ENCODE data around the gene LRRC25. TPM values are rescaled to one million over a fixed set of nuclear protein-coding genes. Genes with fewer than 3 reads are reported as not detected.
"Not testable (repeated sequence)": the region's sequence is repeated elsewhere in the genome, so short reads cannot be mapped to it uniquely, and the experiment has no call there.

Gene LRRC25
- total RNA-seq, 1 experiment from 2014 or later = not detected

DNA sequence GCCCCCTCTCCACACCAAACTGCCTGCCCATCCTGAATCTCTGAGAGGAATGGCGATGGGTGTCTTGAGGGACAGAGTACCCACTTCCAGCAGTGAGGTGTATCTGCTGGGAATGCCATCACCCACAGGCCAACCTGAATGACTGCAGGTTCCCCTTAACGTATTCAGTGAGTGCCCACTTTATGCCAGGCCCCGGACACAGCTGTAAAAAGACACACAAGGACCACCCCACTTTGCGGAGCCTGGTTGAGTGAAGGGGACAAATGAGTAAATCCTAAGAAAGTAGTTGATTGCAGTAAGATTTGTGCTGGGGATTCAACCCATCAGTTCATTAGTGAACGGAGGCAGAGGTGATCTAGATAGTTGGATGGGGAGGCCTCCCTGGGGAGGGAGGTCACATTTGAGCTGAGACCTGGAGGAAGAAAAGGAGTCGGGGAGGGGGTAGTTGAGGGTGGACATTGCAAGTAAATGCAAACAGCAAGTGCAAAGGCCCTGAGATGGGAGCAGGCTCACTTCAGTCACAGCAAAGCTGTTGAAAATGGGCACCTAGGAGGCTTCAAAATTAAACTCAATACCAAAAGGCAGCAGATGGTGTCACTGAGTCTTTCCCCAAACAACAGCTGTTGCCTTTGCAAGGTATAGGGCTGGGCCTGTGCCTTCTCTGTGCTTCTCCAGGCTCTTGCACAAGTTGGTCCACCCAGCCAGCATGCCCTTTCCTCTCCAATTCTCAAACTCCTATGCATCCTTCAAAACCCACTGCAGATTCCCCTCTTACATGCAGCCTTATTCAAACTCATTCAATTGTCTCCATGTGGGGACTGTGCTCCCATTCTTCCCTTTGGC lies 7.1 kb downstream of the LRRC25 start:
- in situ Hi-C loops (cut with HindIII; ENCODE audit: low pct_unique_long_range_greater_than_20kb, low sequenced_read_pairs) = no loop called here
- peak; percentile 62 for DNase-seq (ENCODE audit: low read depth)

GRCh38 chr19:18389726-18390064 lies 7.7 kb downstream of the LRRC25 start:
- no peak for DNase-seq (ENCODE audit: low read depth)
- in situ Hi-C loops (cut with HindIII; ENCODE audit: low pct_unique_long_range_greater_than_20kb, low sequenced_read_pairs) = no loop called here

GRCh38 chr19:18388960-18389725 lies 8.3 kb downstream of the LRRC25 start:
- in situ Hi-C loops (cut with HindIII; ENCODE audit: low pct_unique_long_range_greater_than_20kb, low sequenced_read_pairs) = no loop called here
- DNase-seq (ENCODE audit: low read depth) = no peak

GRCh38 chr19:18388100-18388959 lies 9.1 kb downstream of the LRRC25 start:
- in situ Hi-C loops (cut with HindIII; ENCODE audit: low pct_unique_long_range_greater_than_20kb, low sequenced_read_pairs) = no loop called here
- DNase-seq (ENCODE audit: low read depth) = peak; percentile 89

- peak; percentile 58 for DNase-seq (ENCODE audit: low read depth)
Measured at GRCh38 chr19:18386543-18387271, 10.7 kb downstream of the LRRC25 start.

GRCh38 chr19:18385675-18386542 lies 11.5 kb downstream of the LRRC25 start, which contains the start of gene GDF15:
GDF15 (plus strand) TSS chr19:18386158; CDS start chr19:18386190, 32 bp downstream.
- in situ Hi-C loops (cut with HindIII; ENCODE audit: low pct_unique_long_range_greater_than_20kb, low sequenced_read_pairs) = no loop called here
- peak; percentile 97 for DNase-seq (ENCODE audit: low read depth)

More at GRCh38 chr19:18386543-18387271, 10.7 kb downstream of the LRRC25 start:
- in situ Hi-C loops (cut with HindIII; ENCODE audit: low pct_unique_long_range_greater_than_20kb, low sequenced_read_pairs) = no loop called here

- in situ Hi-C loops (cut with HindIII; ENCODE audit: low pct_unique_long_range_greater_than_20kb, low sequenced_read_pairs) = no loop called here
- no peak for DNase-seq (ENCODE audit: low read depth)
Measured at GRCh38 chr19:18385359-18385674, 12.1 kb downstream of the LRRC25 start.

DNA sequence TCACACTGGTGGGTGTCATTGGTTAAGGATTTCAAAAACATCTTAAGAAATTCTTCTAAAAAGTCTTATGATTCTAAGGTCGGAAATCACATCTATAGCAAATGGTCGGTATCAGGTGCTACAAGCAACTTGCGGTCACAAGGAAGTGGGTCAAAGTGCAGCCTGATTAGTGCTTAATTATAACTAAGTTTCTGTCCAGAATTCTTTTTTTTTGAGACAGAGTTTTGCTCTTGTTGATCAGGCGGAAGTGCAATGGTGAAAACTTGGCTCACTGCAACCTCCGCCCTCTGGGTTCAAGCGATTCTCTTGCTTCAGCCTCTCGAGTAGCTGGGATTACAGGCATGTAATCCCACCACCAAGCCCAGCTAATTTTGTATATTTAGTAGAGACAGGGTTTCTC lies 12.6 kb downstream of the LRRC25 start:
- in situ Hi-C loops (cut with HindIII; ENCODE audit: low pct_unique_long_range_greater_than_20kb, low sequenced_read_pairs) = no loop called here

DNA sequence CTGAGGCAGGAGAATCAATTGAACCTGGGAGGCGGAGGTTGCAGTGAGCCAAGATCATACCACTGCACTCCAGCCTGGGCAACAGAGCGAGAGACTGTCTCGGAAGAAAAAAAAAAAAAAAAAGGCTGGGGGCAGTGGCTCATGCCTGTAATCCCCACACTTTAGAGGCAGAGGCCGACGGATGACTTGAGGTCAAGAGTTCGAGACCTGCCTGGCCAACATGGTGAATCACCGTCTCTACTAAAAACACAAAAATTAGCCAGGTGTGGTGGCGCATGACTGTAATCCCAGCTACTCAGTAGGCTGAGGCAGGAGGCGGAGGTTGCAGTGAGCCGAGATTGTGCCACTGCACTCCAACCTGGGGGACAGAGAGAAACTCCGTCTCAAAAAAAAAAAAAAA lies 13.8 kb downstream of the LRRC25 start:
- in situ Hi-C loops (cut with HindIII; ENCODE audit: low pct_unique_long_range_greater_than_20kb, low sequenced_read_pairs) = not testable (repeated sequence)
- DNase-seq (ENCODE audit: low read depth) = peak; percentile 84

More for the DNA sequence above, 12.6 kb downstream of the LRRC25 start:
- DNase-seq (ENCODE audit: low read depth) = no peak

DNA sequence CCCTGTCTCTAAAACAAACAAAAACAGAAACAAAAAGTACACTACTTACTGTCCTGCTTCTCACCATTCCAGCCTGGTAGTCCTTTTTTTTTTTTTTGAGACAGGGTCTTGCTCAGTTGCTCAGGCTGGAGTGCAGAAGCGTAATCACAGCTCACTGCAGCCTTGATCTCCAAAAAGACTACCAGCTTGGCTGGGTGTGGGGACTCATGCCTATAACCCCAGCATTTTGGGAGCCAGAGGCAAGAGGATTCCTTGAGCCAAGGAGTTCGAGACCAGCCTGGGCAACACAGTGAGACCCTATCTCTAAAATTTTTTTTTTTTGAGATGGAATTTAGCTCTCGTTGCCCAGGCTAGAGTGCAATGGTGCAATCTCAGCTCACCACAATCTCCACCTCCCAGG lies 16.6 kb downstream of the LRRC25 start:
- no peak for DNase-seq (ENCODE audit: low read depth)
- in situ Hi-C loops (cut with HindIII; ENCODE audit: low pct_unique_long_range_greater_than_20kb, low sequenced_read_pairs) = no loop called here

DNA sequence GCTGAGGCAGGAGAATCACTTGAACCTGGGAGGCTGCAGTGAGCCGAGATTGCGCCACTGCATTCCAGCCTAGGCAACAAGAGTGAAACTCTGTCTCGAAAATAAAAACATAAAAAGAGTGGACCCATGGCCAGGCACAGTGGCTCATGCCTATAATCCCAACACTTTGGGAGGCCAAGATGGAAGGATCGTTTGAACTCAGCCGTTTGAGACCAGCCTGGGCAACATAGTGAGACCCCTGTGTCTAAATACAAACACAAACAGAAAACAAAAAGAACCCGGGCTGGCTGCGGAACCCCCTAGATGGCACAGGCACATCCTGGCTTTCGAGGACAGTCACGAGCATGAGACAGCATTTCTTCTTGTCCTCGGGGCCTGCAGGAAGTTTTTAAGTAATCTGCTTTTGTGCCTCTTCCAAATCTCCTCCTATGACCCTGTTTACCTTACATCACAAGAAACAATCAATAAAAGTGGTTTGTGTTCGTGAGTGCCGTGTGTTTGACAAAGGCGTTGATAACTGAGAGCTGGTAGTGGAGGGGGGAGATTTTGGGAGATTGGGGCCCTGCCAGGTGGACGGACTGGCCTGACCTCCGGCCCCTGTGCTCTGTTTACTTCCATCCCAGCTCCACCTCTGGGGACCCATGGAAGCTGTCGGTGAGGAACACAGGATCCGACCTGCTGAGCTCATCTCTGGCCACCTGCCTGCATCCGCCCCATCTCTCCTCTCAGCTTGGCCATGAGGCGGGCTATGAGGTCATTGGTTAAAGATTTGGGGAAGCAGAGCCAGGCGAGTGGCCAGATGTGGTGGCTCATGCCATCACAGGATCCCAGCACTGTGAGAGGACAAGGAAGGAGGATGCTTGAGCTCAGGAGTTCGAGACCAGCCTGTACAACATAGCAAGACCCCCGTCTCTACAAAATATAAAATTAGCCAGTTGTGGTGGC lies 17.3 kb downstream of the LRRC25 start:
- in situ Hi-C loops (cut with HindIII; ENCODE audit: low pct_unique_long_range_greater_than_20kb, low sequenced_read_pairs) = no loop called here
- DNase-seq (ENCODE audit: low read depth) = peak; percentile 99

DNA sequence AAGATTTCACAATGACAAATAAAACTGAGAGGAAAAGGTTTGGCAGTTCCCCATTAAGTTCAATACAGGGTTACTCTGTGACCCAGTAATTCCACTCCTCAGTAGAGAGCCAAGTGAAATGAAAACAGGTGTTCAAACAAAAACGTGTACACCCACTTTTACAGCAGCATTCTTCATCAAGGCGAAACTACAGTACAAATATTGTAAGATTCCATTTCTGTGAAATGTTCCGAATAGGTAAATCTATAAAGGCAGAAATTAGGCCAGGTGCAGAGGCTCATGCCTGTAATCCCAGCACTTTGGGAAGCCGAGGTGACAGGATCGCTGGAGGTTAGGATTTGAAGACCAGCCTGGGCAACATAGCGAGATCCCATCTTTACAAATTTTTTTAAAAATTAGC lies 20.4 kb downstream of the LRRC25 start:
- DNase-seq (ENCODE audit: low read depth) = no peak
- in situ Hi-C loops (cut with HindIII; ENCODE audit: low pct_unique_long_range_greater_than_20kb, low sequenced_read_pairs) = no loop called here

DNA sequence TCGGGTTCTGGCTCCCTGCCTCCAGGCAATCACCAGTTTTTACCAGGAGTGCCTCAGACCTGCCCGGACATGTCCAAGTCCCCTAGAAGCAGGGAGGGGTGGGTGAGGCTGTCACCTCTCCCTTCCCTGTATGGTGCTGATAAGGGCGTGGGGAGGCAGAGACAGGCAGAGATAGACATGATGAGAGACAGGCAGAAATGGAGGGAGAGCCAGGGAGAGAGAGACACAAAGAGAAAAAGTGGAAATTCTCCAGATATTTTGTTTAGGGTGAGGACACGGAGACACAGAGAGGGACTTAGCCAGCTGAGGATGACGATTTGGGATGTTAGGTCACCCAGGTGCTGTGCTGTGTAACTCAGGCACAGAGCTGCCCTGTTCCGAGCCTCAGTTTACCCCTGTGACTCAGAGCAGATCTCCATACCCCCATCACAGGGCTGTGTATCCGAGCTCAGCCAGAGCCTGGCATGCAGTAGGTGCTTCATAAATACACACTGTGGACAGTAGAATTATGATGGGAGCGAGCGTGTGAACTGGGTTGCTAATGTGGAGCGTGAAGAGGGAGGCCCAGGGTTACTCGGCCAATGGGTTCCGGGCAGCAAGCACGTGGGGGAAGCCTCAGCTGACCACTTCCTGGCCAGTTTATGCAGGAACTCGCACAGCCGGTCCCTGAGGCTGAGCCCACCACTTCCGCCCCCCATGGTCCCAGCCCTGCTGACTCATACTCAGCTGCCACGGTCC lies 23.4 kb downstream of the LRRC25 start:
- DNase-seq (ENCODE audit: low read depth) = peak; percentile 98

GRCh38 chr19:18373407-18373891 lies 24.0 kb downstream of the LRRC25 start:
- DNase-seq (ENCODE audit: low read depth) = no peak
- in situ Hi-C loops (cut with HindIII; ENCODE audit: low pct_unique_long_range_greater_than_20kb, low sequenced_read_pairs) = no loop called here

More for the DNA sequence above, 23.4 kb downstream of the LRRC25 start:
- in situ Hi-C loops (cut with HindIII; ENCODE audit: low pct_unique_long_range_greater_than_20kb, low sequenced_read_pairs) = no loop called here

DNA sequence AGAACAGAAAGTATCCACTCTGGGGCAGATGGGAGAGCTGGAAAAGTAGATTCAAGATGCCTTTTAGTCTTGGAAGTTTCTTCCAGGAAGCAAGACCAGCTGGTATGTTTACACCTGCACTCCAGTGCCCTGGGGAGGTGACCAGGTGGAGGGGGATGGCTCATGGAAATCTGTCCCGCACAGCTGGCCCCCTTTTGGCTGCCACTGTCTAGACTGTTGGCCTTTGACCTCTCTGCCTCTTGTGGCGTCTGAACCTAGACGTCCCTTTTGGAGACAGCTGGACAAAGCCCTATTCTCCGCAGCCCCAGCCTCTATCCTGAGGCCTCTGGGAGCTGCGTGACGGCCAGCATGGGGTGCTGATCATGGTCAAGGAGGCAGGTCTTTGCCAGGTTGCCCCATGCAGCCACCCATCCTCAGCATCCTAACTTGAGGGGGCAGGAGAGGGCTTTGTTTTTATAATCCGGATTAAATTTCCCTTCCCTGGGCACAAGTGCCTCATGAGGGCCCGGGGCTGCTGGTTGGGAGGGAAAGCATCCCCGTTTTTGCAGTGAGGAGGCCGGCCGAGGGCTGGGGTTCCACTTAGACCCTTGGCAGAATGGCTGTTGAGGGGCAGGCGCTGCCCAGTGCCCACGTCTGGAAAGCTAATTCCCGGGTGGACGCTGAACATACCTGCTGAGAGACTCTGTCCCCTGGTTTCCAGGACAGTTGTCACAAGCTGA lies 28.8 kb downstream of the LRRC25 start:
- in situ Hi-C loops (cut with HindIII; ENCODE audit: low pct_unique_long_range_greater_than_20kb, low sequenced_read_pairs) = no loop called here
- DNase-seq (ENCODE audit: low read depth) = no peak

Measured in Caki2 (cell line).